Measurements from ENCODE around the gene TPSB2.

TPSB2 gene

DNA sequence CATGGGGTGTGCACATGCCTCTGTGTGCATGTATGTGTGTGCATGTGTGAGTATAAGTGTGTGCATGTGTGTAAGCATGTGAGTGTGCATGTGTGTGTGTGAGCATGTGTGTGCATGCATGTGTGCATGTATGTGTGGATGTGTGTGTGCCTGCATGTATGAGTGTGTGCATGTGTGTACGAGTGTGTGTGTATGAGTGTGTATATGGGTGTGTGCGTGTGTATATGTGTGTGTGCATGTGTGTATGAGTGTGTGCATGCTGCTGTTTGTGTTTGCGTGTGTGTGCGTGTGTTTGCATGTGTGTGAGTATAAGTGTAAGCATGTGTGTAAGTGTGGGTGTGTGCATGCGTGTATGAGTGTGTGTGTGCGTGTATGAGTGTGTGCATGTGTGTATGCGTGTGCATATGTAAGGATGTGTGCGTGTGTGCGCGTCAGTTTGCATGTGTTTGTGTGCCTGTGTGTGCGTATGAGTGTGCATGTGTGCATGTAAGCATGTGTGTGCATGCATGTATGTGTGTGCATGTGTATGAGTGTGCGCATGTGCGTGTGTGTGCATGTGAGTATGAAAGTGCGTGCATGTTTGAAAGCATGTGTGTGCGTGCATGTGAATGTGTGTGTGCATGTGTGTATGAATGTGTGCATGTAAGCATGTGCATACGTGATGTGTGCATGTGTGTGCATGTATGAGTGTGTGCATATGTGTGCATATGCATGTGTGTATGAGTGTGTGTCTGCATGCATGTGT, 34.5 kb upstream of the TPSB2 start:
- no peak for DNase-seq (ENCODE audit: low read depth)
- TF ChIP-seq, protein P1, sequence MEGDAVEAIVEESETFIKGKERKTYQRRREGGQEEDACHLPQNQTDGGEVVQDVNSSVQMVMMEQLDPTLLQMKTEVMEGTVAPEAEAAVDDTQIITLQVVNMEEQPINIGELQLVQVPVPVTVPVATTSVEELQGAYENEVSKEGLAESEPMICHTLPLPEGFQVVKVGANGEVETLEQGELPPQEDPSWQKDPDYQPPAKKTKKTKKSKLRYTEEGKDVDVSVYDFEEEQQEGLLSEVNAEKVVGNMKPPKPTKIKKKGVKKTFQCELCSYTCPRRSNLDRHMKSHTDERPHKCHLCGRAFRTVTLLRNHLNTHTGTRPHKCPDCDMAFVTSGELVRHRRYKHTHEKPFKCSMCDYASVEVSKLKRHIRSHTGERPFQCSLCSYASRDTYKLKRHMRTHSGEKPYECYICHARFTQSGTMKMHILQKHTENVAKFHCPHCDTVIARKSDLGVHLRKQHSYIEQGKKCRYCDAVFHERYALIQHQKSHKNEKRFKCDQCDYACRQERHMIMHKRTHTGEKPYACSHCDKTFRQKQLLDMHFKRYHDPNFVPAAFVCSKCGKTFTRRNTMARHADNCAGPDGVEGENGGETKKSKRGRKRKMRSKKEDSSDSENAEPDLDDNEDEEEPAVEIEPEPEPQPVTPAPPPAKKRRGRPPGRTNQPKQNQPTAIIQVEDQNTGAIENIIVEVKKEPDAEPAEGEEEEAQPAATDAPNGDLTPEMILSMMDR (conservative IDR thresholded peaks at IDR 0.05; ENCODE audit: low read depth, low read length): no peak
- no peak overlapping the region for H3K4me3 ChIP-seq (ENCODE audit: low read depth, low read length)

DNA sequence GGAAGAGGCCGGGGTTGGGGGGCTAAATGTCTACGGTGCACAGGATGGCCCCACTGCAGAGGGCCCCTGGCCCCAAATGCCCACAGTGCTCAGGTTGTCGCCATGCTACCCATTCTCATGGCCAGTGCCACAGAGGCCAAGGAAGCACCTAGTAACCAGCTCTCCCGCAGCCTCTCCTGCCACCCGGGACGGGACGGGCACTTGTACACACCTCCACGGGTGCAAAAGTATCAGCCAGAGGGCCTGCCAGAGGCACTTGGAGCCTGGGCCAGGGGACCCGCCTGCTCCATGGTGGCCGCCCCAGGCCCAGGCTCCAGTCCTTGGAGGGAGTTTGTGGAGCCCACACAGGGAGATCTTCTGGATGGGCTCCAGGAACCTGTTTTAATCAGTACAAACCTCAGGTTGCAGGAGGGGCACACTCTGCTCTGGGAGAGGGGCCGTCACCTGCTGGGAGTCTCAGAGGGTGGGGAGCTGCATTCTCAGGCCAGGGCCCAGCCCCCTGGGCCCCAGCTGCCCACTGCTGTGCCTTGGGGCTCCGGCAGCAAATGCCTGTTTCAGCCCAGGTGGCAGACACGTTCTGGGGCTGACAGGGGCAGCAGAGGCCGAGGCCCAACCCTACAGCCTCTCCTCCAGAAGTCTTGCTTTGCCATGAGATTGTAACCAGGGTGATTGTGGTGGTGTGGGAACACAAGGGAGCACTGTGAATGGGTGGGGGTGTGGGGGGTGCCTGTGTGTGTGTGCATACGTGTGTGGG, 33.8 kb upstream of the TPSB2 start:
- no peak overlapping the region for H3K4me3 ChIP-seq (ENCODE audit: low read depth, low read length)
- no peak for DNase-seq (ENCODE audit: low read depth)
- TF ChIP-seq, protein P1 (conservative IDR thresholded peaks at IDR 0.05; ENCODE audit: low read depth, low read length): no peak

GRCh38 chr16:1262846-1263221, 32.9 kb upstream of the TPSB2 start:
- no peak overlapping the region for H3K4me3 ChIP-seq (ENCODE audit: low read depth, low read length)
- DNase-seq (ENCODE audit: low read depth): no peak
- TF ChIP-seq, protein P1 (conservative IDR thresholded peaks at IDR 0.05; ENCODE audit: low read depth, low read length): no peak

GRCh38 chr16:1262210-1262845, 32.3 kb upstream of the TPSB2 start:
- TF ChIP-seq, protein P1 (conservative IDR thresholded peaks at IDR 0.05; ENCODE audit: low read depth, low read length): no peak
- H3K4me3 ChIP-seq (ENCODE audit: low read depth, low read length): no peak overlapping the region
- no peak for DNase-seq (ENCODE audit: low read depth)

DNA sequence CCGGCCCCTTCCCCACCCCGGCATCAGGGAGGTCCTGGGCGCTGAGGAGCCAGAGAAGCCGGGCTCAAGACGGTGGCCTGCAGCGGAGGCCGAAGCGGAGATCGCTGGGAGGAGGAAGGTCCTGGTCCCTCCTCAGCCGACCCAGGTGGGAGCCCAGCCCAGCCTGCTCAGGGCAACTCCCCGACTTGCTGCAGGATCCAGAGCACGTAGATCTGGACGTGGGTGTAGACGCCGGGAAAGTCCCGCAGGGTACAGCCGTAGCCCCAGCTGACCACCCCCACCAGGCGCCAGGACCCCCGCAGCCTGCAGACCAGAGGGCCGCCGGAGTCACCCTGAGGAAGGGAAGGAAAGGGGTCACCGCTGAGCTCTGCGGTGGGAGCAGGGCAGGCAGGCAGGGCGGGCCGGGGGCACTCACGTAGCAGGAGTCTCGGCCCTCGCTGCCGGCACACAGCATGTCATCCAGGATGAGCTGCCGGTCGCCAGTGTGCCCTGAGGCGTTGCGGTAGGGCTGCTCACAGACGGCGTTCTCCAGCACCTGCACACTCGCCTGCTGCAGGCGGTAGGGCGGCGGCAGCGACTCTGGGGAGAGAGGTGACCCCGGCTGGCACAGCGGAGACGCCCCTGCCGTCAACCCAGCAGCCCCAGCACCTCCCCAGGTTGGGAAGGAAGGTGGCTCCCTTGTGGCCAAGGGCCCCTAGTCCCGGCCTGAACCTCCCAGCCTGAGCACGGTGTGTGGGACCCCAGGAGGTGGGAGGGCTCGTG, 31.3 kb upstream of the TPSB2 start:
- no peak overlapping the region for H3K4me3 ChIP-seq (ENCODE audit: low read depth, low read length)

DNA sequence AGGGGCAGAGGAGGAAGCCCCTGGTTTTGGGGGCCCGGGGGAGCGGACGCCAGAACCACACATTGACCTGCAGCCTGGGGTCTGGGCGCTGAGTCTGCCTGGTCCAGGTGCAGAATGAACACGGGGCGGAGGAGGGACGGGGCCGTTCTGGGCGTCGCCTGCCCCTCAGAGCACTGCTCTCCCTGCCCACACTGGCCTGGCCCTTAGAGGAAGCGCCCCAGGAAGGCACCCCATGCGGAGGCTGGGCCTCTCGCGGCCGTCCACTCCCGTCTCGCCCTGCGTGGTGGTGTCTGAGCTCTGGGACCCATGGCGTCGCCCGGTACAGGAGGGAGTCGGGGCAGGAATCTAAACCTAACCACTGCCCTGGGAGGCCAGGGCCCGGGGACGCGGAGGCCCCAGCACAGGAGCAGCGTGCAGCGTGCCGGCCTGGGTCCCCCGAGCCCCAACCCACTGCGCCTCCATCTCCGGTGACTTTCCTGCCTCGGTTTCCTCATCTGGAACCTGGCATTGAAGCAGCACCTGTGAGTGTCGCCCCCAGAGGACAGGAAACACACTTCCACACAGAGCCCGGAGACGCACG, 30.2 kb upstream of the TPSB2 start:
- TF ChIP-seq, protein P1 (conservative IDR thresholded peaks at IDR 0.05; ENCODE audit: low read depth, low read length): no peak
- H3K4me3 ChIP-seq (ENCODE audit: low read depth, low read length): no peak overlapping the region
- no peak for DNase-seq (ENCODE audit: low read depth)

More for the DNA sequence above, 31.3 kb upstream of the TPSB2 start:
- TF ChIP-seq, protein P1 (conservative IDR thresholded peaks at IDR 0.05; ENCODE audit: low read depth, low read length): no peak
- no peak for DNase-seq (ENCODE audit: low read depth)

All from choroid plexus epithelial cell (primary cell).